Measurements from ENCODE around the gene RGCC.

DNA sequence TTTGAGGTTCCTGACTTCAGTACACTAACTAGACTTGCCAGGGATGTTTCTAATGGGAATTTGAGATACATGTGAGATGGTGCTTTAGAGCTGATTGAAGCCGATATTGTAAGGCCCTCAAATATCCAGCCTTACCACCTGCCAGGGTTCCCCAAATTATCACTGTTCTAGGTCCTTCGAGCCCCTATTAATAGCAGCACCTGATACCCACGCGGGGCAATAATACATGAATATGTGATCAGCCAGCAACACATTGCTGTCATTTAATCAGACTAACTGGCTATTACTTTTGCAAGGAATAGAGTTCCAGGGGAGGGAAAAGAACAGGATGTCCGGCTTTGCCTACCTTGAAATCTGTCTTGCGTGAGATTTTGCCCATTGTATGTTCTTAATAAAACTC is 5.1 kb downstream of the RGCC start:
- TF ChIP-seq REST (IDR thresholded peaks at IDR 0.05; ENCODE audit: borderline replicate concordance) = no peak
- TF ChIP-seq, protein P1, sequence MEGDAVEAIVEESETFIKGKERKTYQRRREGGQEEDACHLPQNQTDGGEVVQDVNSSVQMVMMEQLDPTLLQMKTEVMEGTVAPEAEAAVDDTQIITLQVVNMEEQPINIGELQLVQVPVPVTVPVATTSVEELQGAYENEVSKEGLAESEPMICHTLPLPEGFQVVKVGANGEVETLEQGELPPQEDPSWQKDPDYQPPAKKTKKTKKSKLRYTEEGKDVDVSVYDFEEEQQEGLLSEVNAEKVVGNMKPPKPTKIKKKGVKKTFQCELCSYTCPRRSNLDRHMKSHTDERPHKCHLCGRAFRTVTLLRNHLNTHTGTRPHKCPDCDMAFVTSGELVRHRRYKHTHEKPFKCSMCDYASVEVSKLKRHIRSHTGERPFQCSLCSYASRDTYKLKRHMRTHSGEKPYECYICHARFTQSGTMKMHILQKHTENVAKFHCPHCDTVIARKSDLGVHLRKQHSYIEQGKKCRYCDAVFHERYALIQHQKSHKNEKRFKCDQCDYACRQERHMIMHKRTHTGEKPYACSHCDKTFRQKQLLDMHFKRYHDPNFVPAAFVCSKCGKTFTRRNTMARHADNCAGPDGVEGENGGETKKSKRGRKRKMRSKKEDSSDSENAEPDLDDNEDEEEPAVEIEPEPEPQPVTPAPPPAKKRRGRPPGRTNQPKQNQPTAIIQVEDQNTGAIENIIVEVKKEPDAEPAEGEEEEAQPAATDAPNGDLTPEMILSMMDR (IDR thresholded peaks at IDR 0.05; ENCODE audit: poor library complexity, severe bottlenecking) = no peak
- TF ChIP-seq EZH2 (IDR thresholded peaks at IDR 0.05; ENCODE audit: borderline replicate concordance, insufficient read depth, low read length, poor library complexity, severe bottlenecking) = no peak
